Osteocyte (in vitro differentiated cells): ENCODE data around the gene UPF1. TPM values are rescaled to one million over a fixed set of nuclear protein-coding genes. Genes with fewer than 3 reads are reported as not detected.

Source experiments
- DNase-seq: peaks from one replicate; pipeline ENCODE4 v3.0.0; 2021; ENCODE audit warnings: mixed read lengths; ENCODE audit not compliant: unreplicated experiment; ENCODE audit errors: extremely low spot score
- H3K27ac Mint-ChIP-seq: one replicate; pipeline ENCODE4 v1.8.0; 2021; ENCODE audit warnings: mild to moderate bottlenecking, mixed read lengths; ENCODE audit not compliant: unreplicated experiment
- H3K27me3 Mint-ChIP-seq: one replicate; pipeline ENCODE4 v1.8.0; 2021; ENCODE audit warnings: mixed read lengths; ENCODE audit not compliant: unreplicated experiment
- H3K36me3 Mint-ChIP-seq: one replicate; pipeline ENCODE4 v1.8.0; 2021; ENCODE audit warnings: mixed read lengths; ENCODE audit not compliant: unreplicated experiment
- H3K4me1 Mint-ChIP-seq: one replicate; pipeline ENCODE4 v1.8.0; 2021; ENCODE audit warnings: mixed read lengths; ENCODE audit not compliant: unreplicated experiment
- H3K4me3 Mint-ChIP-seq: one replicate; pipeline ENCODE4 v1.8.0; 2021; ENCODE audit warnings: mild to moderate bottlenecking, moderate library complexity, mixed read lengths; ENCODE audit not compliant: unreplicated experiment
- H3K9me3 Mint-ChIP-seq: one replicate; pipeline ENCODE4 v1.8.0; 2021; ENCODE audit warnings: mixed read lengths; ENCODE audit not compliant: unreplicated experiment
- CTCF ChIP-seq: fragments of 200-600 bp; sonication (generic); IDR thresholded peaks from 2 replicates; pipeline ENCODE4 v1.5.0; 2021; ENCODE audit warnings: antibody characterized with exemption, mild to moderate bottlenecking, moderate library complexity
- total RNA-seq: library from RNA; stranded (reverse); gene quantifications from 2 replicates; pipeline ENCODE4 v1.2.1, GENCODE V29; 2021

The UPF1 gene
- total RNA-seq, 1 donor from 2014 or later, result 58.0 TPM

GRCh38 chr19:18868380-18869022, 36.7 kb downstream of the UPF1 start:
- peaks cover 23% of the 10 kb centered on the region for H3K36me3 Mint-ChIP-seq
- no peaks in the 10 kb centered on the region for H3K9me3 Mint-ChIP-seq
- DNase-seq, result no peak
- H3K4me3 Mint-ChIP-seq, result no peak overlapping the region
- peaks cover 11% of the 10 kb centered on the region for H3K4me1 Mint-ChIP-seq
- TF ChIP-seq CTCF, result no peak
- no peaks in the 10 kb centered on the region for H3K27me3 Mint-ChIP-seq
- H3K27ac Mint-ChIP-seq, result no peak overlapping the region

- TF ChIP-seq CTCF, result no peak
- H3K36me3 Mint-ChIP-seq, result peaks cover 24% of the 10 kb centered on the region
- no peak overlapping the region for H3K27ac Mint-ChIP-seq
- no peaks in the 10 kb centered on the region for H3K27me3 Mint-ChIP-seq
- H3K4me3 Mint-ChIP-seq, result no peak overlapping the region
- no peak for DNase-seq
- H3K4me1 Mint-ChIP-seq, result peaks cover 9% of the 10 kb centered on the region
- H3K9me3 Mint-ChIP-seq, result no peaks in the 10 kb centered on the region
Observed at GRCh38 chr19:18869023-18869618, 37.4 kb downstream of the UPF1 start.

- no peak overlapping the region for H3K27ac Mint-ChIP-seq
- no peaks in the 10 kb centered on the region for H3K27me3 Mint-ChIP-seq
- no peak for TF ChIP-seq CTCF
- H3K4me1 Mint-ChIP-seq, result peaks cover 7% of the 10 kb centered on the region
- H3K4me3 Mint-ChIP-seq, result no peak overlapping the region
- no peak for DNase-seq
- H3K9me3 Mint-ChIP-seq, result no peaks in the 10 kb centered on the region
- peaks cover 27% of the 10 kb centered on the region for H3K36me3 Mint-ChIP-seq
Observed at GRCh38 chr19:18869781-18870530, 38.2 kb downstream of the UPF1 start.

- H3K27ac Mint-ChIP-seq, result no peak overlapping the region
Observed at GRCh38 chr19:18870531-18871172, 38.9 kb downstream of the UPF1 start.

More at GRCh38 chr19:18870531-18871172, 38.9 kb downstream of the UPF1 start:
- Mint-ChIP-seq H3K9me3 (no peaks in the 10 kb centered on the region), H3K36me3 (peaks cover 29% of the 10 kb centered on the region), H3K4me1 (peaks cover 9% of the 10 kb centered on the region), H3K4me3 (no peak overlapping the region), H3K27me3 (no peaks in the 10 kb centered on the region)
- TF ChIP-seq CTCF, result no peak
- DNase-seq, result no peak
